ENCODE measurements around the gene PRXL2B.

PRXL2B gene

GRCh38 chr1:2637442-2638145 lies 51.0 kb downstream of the PRXL2B start:
- no peak for DNase-seq (ENCODE audit: low read depth)

- no peak for DNase-seq (ENCODE audit: low read depth)
Measured at GRCh38 chr1:2638466-2639115, 52.0 kb downstream of the PRXL2B start.

DNA sequence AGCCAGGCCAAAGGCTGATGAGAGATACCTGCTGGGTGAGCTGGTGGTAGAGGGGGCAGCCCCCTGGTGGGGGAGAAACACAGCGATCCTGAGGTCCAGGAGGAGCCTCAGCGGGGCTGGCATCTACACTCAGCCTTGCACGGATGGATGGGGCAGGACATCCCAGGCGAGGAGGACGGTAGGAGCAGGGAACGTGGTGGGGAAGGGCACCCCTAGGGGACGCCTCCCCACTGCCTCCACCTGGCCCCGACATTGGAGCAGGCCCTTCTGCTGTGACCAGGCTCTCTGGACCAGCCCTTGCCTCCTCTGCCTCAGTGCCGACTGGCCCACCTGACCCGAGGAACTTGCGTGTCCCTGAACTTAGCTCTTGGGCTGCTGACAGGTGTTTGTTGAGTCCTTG lies 52.6 kb downstream of the PRXL2B start:
- no peak for DNase-seq (ENCODE audit: low read depth)

DNA sequence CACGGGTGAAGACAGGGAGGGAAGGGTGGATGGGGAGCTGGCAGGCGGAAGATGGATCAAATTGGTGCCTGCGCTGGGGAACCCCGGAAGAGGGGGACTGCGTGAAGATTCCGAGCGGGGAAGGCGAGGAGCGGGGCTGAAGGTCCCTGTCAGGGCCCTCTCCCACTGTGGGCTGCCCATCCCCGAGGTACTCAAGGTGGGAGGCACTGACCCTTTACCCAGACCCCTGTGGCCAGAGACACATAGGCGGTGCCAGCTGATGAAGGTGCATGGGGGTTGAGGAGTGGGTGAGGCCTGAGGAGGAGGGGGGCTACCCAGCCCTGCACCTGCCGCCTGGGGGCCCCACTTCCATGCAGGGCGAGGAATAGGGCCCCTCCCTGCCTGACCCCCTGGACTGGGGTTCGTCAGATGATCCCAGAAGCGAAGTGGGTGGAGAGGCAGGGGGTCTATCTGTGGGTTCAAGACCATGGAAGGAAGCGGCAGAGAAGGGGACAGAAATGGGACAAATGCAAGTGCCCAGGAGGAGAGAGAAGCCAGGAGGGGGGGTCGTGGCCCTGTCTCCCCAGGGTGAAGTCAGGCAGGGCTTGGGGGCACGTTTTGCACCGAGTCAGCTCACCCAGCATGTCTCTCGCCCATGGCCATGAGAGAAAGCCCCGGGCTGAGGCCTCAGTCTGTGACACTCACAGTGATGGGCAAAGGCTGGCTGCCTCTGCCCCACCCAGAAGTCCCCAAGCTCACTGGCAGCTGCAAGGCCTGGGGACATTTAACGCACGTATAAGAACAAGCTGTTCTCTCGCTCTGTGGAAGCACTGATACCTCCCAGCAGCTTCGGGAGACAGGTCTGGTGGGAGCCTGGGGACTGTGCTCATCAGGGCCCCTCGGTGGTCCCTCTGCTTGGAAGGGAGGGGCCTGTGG lies 53.3 kb downstream of the PRXL2B start:
- no peak for DNase-seq (ENCODE audit: low read depth)

- DNase-seq (ENCODE audit: low read depth), result no peak
Measured at GRCh38 chr1:2640626-2641025, 54.0 kb downstream of the PRXL2B start.
